Activated CD4-positive, alpha-beta T cell treated with anti-CD3 and anti-CD28 coated beads, Interleukin-2, amount 50 U/mL, for 24 hours (primary cell): Measurements from ENCODE around the gene DCAF15.
"Not testable (repeated sequence)": the region's sequence is repeated elsewhere in the genome, so short reads cannot be mapped to it uniquely, and the experiment has no call there.

Experiments used
- DNase-seq, 2 donors: peaks; one replicate each; pipeline ENCODE4 v3.0.0-alpha.2; 2020; ENCODE audit warnings: low read depth in 1 of 2, low spot score in 1 of 2

The DCAF15 gene

DNA sequence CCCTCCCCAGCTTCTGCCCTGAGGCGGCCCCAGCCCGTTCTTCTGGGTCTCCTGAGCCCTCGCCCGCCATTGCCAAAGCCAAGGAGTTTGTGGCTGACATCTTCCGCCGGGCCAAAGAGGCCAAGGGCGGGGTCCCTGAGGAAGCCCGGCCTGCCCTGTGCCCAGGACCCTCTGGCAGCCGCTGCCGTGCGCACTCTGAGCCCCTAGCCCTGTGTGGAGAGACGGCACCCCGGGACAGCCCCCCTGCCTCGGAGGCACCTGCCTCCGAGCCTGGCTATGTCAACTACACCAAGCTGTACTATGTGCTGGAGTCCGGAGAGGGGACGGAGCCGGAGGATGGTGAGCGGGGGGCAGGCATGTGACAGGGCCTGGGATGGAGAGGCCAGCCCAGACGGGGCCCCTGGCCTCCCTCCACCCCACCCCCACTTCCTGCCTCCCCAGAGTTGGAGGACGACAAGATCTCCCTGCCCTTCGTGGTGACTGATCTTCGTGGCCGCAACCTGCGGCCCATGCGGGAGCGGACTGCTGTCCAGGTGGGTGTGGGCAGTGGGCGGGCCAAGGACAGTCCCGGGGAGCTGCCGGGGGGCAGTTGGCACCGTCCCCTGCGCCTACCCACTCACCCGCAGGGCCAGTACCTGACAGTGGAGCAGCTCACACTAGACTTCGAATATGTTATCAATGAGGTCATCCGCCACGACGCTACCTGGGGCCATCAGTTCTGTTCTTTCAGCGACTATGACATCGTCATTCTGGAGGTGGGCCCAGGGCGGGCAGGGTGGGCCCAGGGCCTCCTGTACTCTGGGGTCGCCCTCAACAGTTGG is 7.0 kb downstream of the DCAF15 start:
- no peak for DNase-seq

GRCh38 chr19:13959962-13960862 is 7.9 kb downstream of the DCAF15 start:
- DNase-seq: no peak

- no peak for DNase-seq
These were observed 8.8 kb downstream of the DCAF15 start for GRCh38 chr19:13960863-13961784.

GRCh38 chr19:13961826-13962698 is 9.8 kb downstream of the DCAF15 start:
- DNase-seq: no peak

- no peak for DNase-seq
These were observed 10.6 kb downstream of the DCAF15 start for GRCh38 chr19:13962699-13963602.

GRCh38 chr19:13963603-13964105 is 11.3 kb downstream of the DCAF15 start:
- no peak for DNase-seq

GRCh38 chr19:13964776-13965175 is 12.5 kb downstream of the DCAF15 start:
- no peak for DNase-seq

GRCh38 chr19:13965377-13965896 is 13.1 kb downstream of the DCAF15 start:
- DNase-seq: no peak

DNA sequence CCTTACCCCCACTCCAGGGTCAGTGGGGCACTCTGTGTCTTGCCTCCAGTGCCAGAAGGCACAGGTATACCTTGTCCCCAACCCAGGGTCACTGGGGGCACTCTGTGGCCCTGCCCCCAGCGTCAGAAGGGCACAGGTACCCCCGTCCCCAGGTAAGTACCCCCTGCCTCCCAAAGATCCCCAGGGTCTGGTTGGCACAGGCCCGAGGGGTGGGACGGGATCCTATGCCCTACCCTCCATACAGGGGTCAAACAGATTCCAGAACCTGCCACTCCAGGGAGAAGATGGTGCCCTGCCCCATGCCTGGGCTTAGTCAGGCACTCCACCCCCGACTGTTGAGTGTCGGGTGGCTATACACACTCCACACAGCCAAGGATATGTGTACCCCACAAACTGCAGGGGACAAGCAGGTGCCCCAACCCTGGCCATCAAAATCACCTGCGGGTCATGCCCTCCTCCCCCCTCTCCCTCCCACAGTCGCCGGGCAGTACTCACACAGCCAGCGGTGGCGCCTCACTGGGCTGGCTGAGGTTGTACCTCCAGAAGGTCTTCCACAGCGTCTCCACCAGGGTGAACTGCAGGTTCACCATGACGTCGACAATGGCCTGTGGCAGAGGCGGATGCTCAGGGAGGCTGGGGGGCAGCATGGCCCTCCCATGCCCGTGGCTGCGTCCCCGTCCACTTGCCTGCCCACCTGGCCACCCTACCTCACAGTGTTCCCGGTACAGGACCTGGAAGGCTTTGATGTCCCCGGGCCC is 13.8 kb downstream of the DCAF15 start:
- DNase-seq: no peak

GRCh38 chr19:13966684-13967128 is 14.4 kb downstream of the DCAF15 start:
- DNase-seq: no peak

GRCh38 chr19:13967206-13967605 is 14.9 kb downstream of the DCAF15 start:
- DNase-seq: not testable (repeated sequence)

DNA sequence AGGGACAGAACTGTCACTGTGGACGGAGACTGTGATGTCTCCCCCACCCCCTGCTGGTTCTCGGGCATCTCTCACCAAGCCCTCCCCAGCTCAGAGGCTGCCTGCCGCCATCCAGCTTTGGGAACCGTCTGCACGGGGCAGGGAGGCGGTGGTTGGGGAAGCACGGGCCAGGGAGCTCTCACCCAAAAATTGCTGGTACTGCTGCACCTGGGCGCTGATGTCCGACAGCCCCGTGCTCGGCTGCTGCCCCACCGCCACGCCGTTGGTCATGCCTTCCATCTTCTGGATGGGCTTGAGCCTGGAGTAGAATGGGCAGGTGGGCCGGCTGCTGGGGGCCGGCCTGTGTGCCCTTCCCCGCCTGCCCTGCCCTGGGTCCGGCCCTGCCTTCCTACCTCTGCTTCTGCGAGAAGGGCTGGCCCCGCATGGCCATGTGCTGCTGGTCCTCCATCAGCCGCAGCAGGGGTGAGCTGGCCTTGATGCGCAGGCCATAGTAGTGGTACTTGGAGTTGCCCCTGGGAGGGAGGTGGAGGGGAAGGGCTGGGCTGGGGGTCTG is 16.1 kb downstream of the DCAF15 start:
- DNase-seq: no peak

DNA sequence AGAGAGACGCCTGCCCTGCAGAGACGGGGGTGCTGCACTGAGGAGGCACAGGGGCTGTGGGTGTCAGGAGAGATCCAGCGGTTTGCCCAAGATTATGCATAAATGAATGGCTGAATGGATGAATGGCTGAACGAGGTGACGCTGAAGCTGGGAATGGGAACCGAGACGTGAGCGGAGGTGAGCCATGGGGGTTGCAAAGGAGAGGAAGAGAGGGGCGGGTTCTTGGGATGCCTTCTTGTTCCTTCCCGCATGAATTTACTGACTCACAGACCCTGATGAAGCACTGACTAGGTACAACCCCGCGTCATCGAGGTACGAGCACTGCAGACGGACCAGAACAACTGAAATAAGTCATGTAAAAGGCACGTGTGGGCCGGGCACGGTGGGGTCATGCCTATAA is 16.7 kb downstream of the DCAF15 start:
- no peak for DNase-seq

- no peak for DNase-seq
These were observed 17.6 kb downstream of the DCAF15 start for GRCh38 chr19:13969897-13970296.

- DNase-seq: not testable (repeated sequence)
These were observed 19.6 kb downstream of the DCAF15 start for GRCh38 chr19:13971868-13972267.

- DNase-seq: no peak
These were observed 20.3 kb downstream of the DCAF15 start for GRCh38 chr19:13972368-13973155.

DNA sequence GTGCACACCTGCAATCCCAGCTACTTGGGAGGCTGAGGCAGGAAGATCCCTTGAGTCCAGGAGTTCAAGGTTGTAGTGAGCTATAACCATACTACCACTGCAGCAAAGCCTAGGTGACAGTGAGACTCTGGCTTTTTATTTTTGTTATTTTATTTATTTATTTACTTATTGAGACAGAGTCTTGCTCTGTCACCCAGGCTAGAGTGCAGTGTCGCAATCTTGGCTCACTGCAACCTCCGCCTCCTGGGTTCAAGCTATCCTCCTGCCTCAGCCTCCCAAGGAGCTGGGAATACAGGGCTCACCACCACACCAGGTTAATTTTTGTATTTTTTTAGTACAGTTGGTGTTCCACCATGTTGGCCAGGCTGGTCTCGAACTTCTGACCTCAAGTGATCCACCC is 21.2 kb downstream of the DCAF15 start:
- DNase-seq: not testable (repeated sequence)
